HepG2 (cell line): ENCODE data around the gene BFSP1. TPM values are rescaled to one million over a fixed set of nuclear protein-coding genes. Genes with fewer than 3 reads are reported as not detected.

Source experiments
- ARHGAP35 ChIP-seq: sonication (generic); formaldehyde crosslinking; IDR thresholded peaks from 2 replicates; pipeline ENCODE4 v1.9.0; 2022; ENCODE audit warnings: mild to moderate bottlenecking, inconsistent platforms, moderate library complexity, missing genetic modification reagents, borderline replicate concordance
- ASH2L ChIP-seq: fragments of 300-600, 200-600 bp; sonication (generic); IDR thresholded peaks from 2 replicates; pipeline ENCODE4 v1.7.0; 2017; ENCODE audit warnings: low read depth, mild to moderate bottlenecking, moderate library complexity, mixed read lengths, low read length; ENCODE audit not compliant: insufficient read length
- CENPT ChIP-seq: sonication (generic); formaldehyde crosslinking; IDR thresholded peaks from 2 replicates; pipeline ENCODE4 v1.8.0; 2022; ENCODE audit warnings: low read depth, mild to moderate bottlenecking, moderate library complexity, missing genetic modification reagents
- CHD4 ChIP-seq: fragments of 200-600 bp; sonication (generic); IDR thresholded peaks from 2 replicates; pipeline ENCODE4 v1.7.0; 2017; ENCODE audit warnings: mild to moderate bottlenecking, low read length, borderline replicate concordance
- E2F5 ChIP-seq: sonication (generic); formaldehyde crosslinking; conservative IDR thresholded peaks from 2 replicates; pipeline ENCODE4 v1.4.0; 2020; ENCODE audit warnings: missing genetic modification reagents
- GATAD1 ChIP-seq: IDR thresholded peaks from 2 replicates; pipeline ENCODE4 v1.6.1; 2016; ENCODE audit warnings: missing genetic modification reagents, missing compliant biosample characterization
- RFX5 ChIP-seq: IDR thresholded peaks from 2 replicates; pipeline ENCODE4 v1.6.1; 2011; ENCODE audit warnings: low read depth, low read length, improper control_type of control experiment
- SIN3A ChIP-seq: IDR thresholded peaks from 2 replicates; pipeline ENCODE4 v1.6.1; 2011; ENCODE audit warnings: low read depth, mild to moderate bottlenecking, control low read depth, low read length, borderline replicate concordance
- THYN1 ChIP-seq: sonication (generic); formaldehyde crosslinking; IDR thresholded peaks from 2 replicates; pipeline ENCODE4 v1.8.1; 2023; ENCODE audit warnings: low read depth, mild to moderate bottlenecking, moderate library complexity, missing genetic modification reagents, borderline replicate concordance
- ZNF160 ChIP-seq: sonication (generic); formaldehyde crosslinking; IDR thresholded peaks from 2 replicates; pipeline ENCODE4 v1.8.0; 2022; ENCODE audit warnings: mild to moderate bottlenecking, inconsistent platforms, missing genetic modification reagents
- ZNF253 ChIP-seq: sonication (generic); formaldehyde crosslinking; IDR thresholded peaks from 2 replicates; pipeline ENCODE4 v1.8.0; 2022; ENCODE audit warnings: mild to moderate bottlenecking, missing genetic modification reagents, borderline replicate concordance
- ZNF891 ChIP-seq: sonication (generic); formaldehyde crosslinking; IDR thresholded peaks from 2 replicates; pipeline ENCODE4 v1.5.0; 2020; ENCODE audit warnings: mild to moderate bottlenecking, missing genetic modification reagents
- ZSCAN20 ChIP-seq: sonication (generic); formaldehyde crosslinking; IDR thresholded peaks from 2 replicates; pipeline ENCODE4 v1.4.0; 2020; ENCODE audit warnings: missing genetic modification reagents, mild to moderate bottlenecking, borderline replicate concordance
- polyA plus RNA-seq, 8 experiments: library from polyadenylated mRNA; depleted of rRNA in 3 of 8; stranded (reverse) in 7 of 8; unstranded in 1 of 8; fragments of >200 nt; fragmentation: Illumina TruSeq in 4 of 8; extraction: Trizol in 4 of 8; gene quantifications; 2 replicates each; pipeline versions ENCODE4 v1.2.1 to v1.2.3, GENCODE V29; 2011 to 2016; ENCODE audit warnings: low read depth in 4 of 8, missing spikeins in 1 of 8, mixed read lengths in 1 of 8; ENCODE audit not compliant: insufficient read depth in 1 of 8
- total RNA-seq, 5 experiments: library from RNA; depleted of rRNA; stranded (reverse); fragments of >200 nt; fragmentation: Illumina TruSeq; extraction: Trizol; gene quantifications; 2 replicates each; pipeline ENCODE4 v1.2.3, GENCODE V29; 2016; ENCODE audit warnings: low read depth in 1 of 5
- TF ChIP-seq, protein P1 (sequence below): sonication (generic); formaldehyde crosslinking; IDR thresholded peaks from 2 replicates; pipeline ENCODE4 v1.5.1; 2020; ENCODE audit warnings: mild to moderate bottlenecking, missing genetic modification reagents, borderline replicate concordance
- TF ChIP-seq, protein P2 (sequence below): sonication (generic); formaldehyde crosslinking; IDR thresholded peaks from 2 replicates; pipeline ENCODE4 v1.8.0; 2022; ENCODE audit warnings: missing genetic modification reagents, mild to moderate bottlenecking, inconsistent platforms, borderline replicate concordance
- TF ChIP-seq, protein P3 (sequence below): sonication (generic); formaldehyde crosslinking; IDR thresholded peaks from 2 replicates; pipeline ENCODE4 v1.5.1; 2020; ENCODE audit warnings: mild to moderate bottlenecking, missing genetic modification reagents, moderate library complexity
- TF ChIP-seq, protein P4 (sequence below), 2 experiments: fragments of 450-650 bp in 1 of 2; sonication (generic) in 1 of 2; formaldehyde crosslinking; IDR thresholded peaks; 2 replicates each; pipeline versions ENCODE4 v1.5.0 to v1.8.0; 2020 to 2022; ENCODE audit warnings: mild to moderate bottlenecking in 1 of 2, missing genetic modification reagents in 1 of 2

Gene BFSP1
- total and polyA plus RNA-seq, 2 of the 13 experiments (the other 11 are each of a cell fraction or from before 2014, with no cell fraction given): 0.22 to 0.26 TPM

DNA sequence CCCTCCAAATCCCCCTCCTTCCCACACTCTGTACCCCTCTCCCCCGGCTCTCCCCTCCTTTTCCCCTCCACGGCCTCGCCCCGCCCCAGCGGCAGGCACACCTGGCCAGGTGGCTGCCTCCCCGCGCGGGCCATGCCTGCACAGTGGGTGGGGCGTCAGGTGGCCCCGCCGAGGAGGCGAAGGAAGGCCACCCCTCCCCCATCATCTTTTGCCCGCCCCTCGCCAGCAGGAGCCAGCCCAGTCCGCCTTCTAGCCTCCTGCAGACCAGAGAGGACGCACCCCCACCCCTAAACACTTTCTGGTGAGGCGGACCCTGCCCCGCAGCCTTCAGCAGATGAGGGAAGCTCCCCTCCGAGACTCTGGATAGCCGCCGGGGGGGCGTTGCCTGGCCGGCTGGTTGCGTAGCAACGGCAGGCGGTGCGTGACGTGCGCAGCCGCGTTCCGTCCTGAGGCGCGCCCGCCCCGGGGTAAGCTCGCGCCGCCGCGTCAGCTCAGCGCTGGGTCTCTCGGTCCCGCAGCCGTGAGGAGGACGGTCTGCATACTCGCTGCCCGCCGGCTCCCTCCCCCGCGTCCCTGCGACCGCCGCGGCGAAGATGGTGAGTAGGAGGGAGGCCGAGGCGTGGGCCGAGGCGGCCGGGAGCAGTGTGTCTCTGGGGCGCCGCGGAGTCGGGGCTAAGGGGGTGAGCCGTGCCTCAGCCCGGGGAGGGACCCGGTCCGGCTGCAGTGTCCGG is 38.6 kb upstream of the BFSP1 start, which contains the start of gene DSTN (continued):
- peak; percentile 83; the same call in 1 of the 2 replicates for TF ChIP-seq CENPT (CRISPR knock-in tag)
- peak; percentile 96; the same call in 1 of the 2 replicates for TF ChIP-seq ARHGAP35 (CRISPR knock-in tag)
- TF ChIP-seq ASH2L: peak; percentile 90
- peak; percentile 91 for TF ChIP-seq RFX5
- TF ChIP-seq, protein P1, sequence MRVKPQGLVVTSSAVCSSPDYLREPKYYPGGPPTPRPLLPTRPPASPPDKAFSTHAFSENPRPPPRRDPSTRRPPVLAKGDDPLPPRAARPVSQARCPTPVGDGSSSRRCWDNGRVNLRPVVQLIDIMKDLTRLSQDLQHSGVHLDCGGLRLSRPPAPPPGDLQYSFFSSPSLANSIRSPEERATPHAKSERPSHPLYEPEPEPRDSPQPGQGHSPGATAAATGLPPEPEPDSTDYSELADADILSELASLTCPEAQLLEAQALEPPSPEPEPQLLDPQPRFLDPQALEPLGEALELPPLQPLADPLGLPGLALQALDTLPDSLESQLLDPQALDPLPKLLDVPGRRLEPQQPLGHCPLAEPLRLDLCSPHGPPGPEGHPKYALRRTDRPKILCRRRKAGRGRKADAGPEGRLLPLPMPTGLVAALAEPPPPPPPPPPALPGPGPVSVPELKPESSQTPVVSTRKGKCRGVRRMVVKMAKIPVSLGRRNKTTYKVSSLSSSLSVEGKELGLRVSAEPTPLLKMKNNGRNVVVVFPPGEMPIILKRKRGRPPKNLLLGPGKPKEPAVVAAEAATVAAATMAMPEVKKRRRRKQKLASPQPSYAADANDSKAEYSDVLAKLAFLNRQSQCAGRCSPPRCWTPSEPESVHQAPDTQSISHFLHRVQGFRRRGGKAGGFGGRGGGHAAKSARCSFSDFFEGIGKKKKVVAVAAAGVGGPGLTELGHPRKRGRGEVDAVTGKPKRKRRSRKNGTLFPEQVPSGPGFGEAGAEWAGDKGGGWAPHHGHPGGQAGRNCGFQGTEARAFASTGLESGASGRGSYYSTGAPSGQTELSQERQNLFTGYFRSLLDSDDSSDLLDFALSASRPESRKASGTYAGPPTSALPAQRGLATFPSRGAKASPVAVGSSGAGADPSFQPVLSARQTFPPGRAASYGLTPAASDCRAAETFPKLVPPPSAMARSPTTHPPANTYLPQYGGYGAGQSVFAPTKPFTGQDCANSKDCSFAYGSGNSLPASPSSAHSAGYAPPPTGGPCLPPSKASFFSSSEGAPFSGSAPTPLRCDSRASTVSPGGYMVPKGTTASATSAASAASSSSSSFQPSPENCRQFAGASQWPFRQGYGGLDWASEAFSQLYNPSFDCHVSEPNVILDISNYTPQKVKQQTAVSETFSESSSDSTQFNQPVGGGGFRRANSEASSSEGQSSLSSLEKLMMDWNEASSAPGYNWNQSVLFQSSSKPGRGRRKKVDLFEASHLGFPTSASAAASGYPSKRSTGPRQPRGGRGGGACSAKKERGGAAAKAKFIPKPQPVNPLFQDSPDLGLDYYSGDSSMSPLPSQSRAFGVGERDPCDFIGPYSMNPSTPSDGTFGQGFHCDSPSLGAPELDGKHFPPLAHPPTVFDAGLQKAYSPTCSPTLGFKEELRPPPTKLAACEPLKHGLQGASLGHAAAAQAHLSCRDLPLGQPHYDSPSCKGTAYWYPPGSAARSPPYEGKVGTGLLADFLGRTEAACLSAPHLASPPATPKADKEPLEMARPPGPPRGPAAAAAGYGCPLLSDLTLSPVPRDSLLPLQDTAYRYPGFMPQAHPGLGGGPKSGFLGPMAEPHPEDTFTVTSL (CRISPR knock-in tag): no peak
- peak; percentile 72; the same call in 1 of the 2 replicates for TF ChIP-seq GATAD1 (CRISPR knock-in tag)
- peak; percentile 15; the same call in 1 of the 2 replicates for TF ChIP-seq ZNF253 (CRISPR knock-in tag)
- peak; percentile 85; the same call in 1 of the 2 replicates for TF ChIP-seq ZNF160 (CRISPR knock-in tag)
- TF ChIP-seq, protein P2, sequence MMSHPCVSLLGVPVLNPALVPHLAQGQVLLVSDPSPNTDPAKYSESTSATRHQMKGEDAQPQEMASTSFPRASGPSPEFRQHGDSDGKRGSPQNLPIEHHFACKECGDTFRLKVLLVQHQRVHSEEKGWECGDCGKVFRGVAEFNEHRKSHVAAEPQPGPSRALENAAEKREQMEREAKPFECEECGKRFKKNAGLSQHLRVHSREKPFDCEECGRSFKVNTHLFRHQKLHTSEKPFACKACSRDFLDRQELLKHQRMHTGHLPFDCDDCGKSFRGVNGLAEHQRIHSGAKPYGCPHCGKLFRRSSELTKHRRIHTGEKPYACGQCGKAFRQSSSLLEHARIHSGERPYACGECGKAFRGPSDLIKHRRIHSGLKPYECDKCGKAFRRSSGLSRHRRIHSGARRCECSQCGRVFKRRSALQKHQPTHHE (CRISPR knock-in tag): peak; percentile 87; the same call in 1 of the 2 replicates
- peak; percentile 83; the same call in 1 of the 2 replicates for TF ChIP-seq ZNF891 (CRISPR knock-in tag)
- TF ChIP-seq CHD4: no peak
- TF ChIP-seq SIN3A: peak; percentile 71
- TF ChIP-seq E2F5 (CRISPR knock-in tag): 0 out of 2 replicates have a peak, but pooled peaks have one; percentile 29
- no peak for TF ChIP-seq THYN1 (CRISPR knock-in tag)
- TF ChIP-seq ZSCAN20 (CRISPR knock-in tag): no peak
- TF ChIP-seq, protein P3, sequence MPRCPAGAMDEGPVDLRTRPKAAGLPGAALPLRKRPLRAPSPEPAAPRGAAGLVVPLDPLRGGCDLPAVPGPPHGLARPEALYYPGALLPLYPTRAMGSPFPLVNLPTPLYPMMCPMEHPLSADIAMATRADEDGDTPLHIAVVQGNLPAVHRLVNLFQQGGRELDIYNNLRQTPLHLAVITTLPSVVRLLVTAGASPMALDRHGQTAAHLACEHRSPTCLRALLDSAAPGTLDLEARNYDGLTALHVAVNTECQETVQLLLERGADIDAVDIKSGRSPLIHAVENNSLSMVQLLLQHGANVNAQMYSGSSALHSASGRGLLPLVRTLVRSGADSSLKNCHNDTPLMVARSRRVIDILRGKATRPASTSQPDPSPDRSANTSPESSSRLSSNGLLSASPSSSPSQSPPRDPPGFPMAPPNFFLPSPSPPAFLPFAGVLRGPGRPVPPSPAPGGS (CRISPR knock-in tag): peak; percentile 88
- TF ChIP-seq, protein P4, sequence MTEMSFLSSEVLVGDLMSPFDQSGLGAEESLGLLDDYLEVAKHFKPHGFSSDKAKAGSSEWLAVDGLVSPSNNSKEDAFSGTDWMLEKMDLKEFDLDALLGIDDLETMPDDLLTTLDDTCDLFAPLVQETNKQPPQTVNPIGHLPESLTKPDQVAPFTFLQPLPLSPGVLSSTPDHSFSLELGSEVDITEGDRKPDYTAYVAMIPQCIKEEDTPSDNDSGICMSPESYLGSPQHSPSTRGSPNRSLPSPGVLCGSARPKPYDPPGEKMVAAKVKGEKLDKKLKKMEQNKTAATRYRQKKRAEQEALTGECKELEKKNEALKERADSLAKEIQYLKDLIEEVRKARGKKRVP (CRISPR knock-in tag; IDR thresholded peaks at IDR 0.05): no peak
